WI38 (cell line): ENCODE measurements around the gene MS4A15.

ENCODE experiments used
- H3K4me3 ChIP-seq: 2 replicates; pipeline ENCODE4 v1.5.1; 2011; ENCODE audit warnings: low read depth, mild to moderate bottlenecking, control low read depth, low read length
- CTCF ChIP-seq: IDR thresholded peaks from 2 replicates; pipeline ENCODE4 v1.5.1; 2012; ENCODE audit warnings: low read depth, mild to moderate bottlenecking, control low read depth, low read length

The MS4A15 gene

GRCh38 chr11:60776167-60776566 lies 19.5 kb downstream of the MS4A15 start:
- no peak for TF ChIP-seq CTCF
- no peak overlapping the region for H3K4me3 ChIP-seq

- no peak for TF ChIP-seq CTCF
- no peak overlapping the region for H3K4me3 ChIP-seq
These were observed 20.4 kb downstream of the MS4A15 start for GRCh38 chr11:60777106-60777505.

- no peak overlapping the region for H3K4me3 ChIP-seq
- no peak for TF ChIP-seq CTCF
These were observed 20.9 kb downstream of the MS4A15 start for GRCh38 chr11:60777572-60777971.

GRCh38 chr11:60780065-60780464 lies 23.4 kb downstream of the MS4A15 start:
- TF ChIP-seq CTCF: no peak

GRCh38 chr11:60780774-60781173 lies 24.1 kb downstream of the MS4A15 start:
- TF ChIP-seq CTCF: no peak
- no peak overlapping the region for H3K4me3 ChIP-seq

More at GRCh38 chr11:60780065-60780464, 23.4 kb downstream of the MS4A15 start:
- H3K4me3 ChIP-seq: no peak overlapping the region

GRCh38 chr11:60781286-60781980 lies 24.8 kb downstream of the MS4A15 start:
- H3K4me3 ChIP-seq: no peak overlapping the region
- no peak for TF ChIP-seq CTCF

- TF ChIP-seq CTCF: no peak
These were observed 25.3 kb downstream of the MS4A15 start for GRCh38 chr11:60781981-60782316.

More at GRCh38 chr11:60781981-60782316, 25.3 kb downstream of the MS4A15 start:
- no peak overlapping the region for H3K4me3 ChIP-seq
